GM12801 (cell line): ENCODE results near the gene RBM17.

Source experiments
- CTCF ChIP-seq: IDR thresholded peaks from one replicate; pipeline ENCODE4 v1.5.1; 2011; ENCODE audit warnings: control low read depth; ENCODE audit not compliant: insufficient read length; ENCODE audit errors: extremely low read depth

RBM17 gene

DNA sequence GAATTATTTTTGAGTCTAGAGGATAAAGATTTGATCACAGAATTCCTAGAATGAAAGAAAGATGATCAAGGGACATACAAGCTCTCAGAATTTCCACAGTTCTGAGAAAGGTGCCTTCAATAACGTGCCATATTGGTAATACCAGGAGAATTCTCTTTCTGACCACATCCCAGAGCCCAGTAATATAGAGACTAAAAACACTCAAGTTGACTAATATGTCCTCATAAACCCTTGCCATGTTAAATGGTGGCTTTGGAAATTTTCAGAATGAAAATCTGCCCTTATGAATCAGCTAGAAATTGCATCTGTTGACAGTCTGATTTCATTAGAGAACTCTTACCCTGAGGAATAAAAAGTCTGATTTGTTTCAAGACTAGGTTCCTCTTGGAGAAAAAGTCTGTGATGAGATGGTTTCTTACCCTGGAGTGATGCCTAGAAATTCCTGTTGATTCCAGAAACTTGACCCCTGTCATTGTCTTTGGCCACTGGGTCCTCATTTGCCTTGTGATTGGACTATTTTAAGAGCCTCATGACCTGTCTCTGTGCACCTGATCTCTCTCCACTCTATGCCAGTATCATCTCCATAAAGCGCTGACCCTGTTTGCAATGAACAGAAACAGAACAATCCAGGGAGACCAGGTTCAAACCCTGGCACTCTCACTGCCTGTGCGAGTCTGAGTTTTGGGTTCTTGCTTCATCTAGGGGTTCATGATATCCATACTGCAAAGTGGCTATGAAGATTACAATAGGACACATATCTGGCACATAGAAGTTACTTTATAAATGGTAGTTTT is 30.0 kb upstream of the RBM17 start:
- no peak for TF ChIP-seq CTCF

DNA sequence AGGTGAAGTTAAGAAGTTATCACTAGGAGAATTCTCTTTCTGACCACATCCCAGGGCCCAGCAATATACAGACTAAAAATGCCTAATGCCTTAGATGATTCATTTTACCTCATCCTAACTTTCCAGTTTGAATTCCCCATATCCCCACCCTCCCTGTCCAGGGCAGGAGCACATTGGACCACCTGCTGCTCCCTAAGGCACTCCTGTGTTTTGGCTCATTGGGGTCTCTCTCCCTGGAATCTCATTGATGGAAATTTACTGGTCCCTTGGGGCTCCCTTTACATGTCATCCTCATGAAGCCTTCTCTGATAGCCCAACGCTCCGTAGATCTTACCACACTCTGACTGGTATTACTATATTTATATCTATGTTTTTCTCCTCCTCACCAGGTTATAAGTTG is 29.3 kb upstream of the RBM17 start:
- no peak for TF ChIP-seq CTCF

- TF ChIP-seq CTCF: no peak
Measured at GRCh38 chr10:6061056-6061455, 27.8 kb upstream of the RBM17 start.

DNA sequence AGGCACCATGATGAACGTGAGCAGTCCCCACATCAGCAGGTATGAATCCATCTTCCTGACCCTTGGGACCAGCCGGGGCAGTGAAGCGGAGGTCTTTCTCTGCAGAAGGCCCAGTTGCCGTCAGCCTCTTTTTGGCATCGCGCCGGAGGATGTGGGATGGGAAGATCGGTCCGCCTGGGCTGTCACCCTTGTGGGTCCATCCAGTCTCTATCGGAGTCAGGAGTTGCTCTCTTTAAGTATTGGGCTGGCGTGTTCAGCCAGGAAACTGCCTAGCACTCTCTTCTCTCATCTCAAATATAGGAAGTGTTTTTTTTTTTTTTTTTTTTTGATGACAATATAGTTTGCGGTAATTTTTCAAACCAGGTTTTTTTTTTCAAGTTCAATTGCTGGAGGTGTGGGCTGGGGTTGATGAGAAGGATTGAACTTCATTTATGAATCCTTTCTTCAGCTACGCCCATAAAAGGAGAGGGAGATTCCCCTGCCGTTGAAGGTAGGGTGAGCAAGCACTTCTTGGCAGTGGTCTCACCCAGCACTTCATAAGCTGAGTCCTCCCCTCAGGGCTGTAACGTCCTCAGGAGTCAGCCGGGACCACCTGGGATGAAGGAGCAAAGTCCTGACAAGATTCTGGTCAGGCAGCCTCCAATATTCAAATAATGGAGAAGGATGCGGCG is 26.6 kb upstream of the RBM17 start, which contains the start of gene IL2RA:
IL2RA (minus strand) TSS at position 267 of the 671 bp plus-strand sequence; CDS start at position 51, 216 bp downstream.
- no peak for TF ChIP-seq CTCF

DNA sequence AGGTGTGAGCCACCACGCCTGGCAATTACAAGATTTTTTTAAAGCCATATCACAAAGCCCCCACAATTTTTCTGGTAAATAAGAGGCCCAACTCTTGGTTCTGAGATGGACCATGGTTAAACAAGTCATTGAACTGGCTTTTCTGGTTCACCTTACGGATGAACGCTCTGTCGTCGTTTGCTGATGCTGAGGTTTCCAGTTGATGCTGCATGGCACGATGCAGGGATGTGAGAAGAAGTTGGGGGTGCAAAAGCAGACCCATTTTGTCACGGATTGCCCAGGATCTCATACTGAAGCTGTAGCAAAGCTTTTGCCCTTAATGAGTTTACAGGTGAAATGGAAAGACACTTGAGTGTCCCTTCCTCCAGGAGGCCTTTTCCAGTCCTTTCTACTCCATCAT is 24.7 kb upstream of the RBM17 start:
- TF ChIP-seq CTCF: no peak

DNA sequence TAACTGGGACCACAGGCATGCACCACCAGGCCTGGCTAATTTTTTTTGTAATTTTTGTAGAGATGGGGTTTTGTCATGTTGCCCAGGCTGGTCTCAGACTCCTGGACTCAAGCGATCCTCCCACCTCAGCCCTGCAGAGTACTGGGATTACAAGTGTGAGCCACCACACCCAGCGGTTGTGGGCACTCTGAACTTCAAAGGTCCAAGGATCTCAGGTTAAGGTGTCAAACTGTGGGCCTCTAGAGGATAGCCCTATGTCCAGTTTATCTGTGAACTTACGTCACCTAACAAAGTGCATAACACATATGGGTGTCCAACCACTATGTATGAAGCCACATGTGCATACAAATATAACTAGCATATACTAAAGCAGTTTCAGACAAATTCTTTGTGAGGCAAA is 23.4 kb upstream of the RBM17 start:
- TF ChIP-seq CTCF: no peak

DNA sequence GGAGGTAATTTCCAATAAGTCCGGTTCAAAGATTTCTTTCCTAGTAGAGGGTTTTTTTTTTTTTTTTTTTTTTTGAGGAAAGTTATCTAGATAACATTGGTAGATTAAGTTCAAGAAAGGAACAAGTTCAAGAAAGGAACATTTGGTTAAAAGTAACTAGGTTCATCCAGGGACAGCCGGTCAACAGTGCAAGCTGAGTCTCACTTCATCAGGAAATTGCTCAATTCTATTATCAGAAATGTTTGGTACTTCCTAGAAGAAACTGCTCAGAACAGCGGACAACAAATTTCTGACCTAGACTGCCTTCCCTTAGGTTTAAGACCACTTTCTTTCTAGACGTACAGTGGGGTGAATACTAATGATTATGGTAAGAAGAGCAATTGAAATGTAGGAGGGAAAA is 23.0 kb upstream of the RBM17 start:
- TF ChIP-seq CTCF: no peak
